ENCODE data around the gene POU1F1.
"Not testable (repeated sequence)": the region's sequence is repeated elsewhere in the genome, so short reads cannot be mapped to it uniquely, and the experiment has no call there.

POU1F1 gene

GRCh38 chr3:87250009-87250408 lies 26.4 kb downstream of the POU1F1 start:
- DNase-seq (ENCODE audit: low spot score) = no peak

DNA sequence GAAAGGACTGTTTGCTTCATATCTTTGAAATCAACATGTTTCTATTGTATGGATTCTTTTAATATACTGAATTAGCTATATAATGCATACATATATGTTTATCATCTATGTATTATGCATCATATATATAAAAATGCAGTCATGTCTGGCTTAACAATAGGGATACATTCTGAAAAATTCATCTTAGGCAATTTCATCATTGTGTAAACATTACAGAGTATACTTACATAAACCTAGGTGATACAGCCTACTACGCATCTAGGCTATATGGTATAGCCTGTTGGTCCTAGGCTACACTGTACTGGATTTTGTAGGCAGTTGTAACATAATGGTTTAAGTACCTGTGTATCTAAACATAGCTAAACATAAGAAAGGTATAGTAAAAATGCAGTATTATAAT lies 27.6 kb downstream of the POU1F1 start:
- no peak for DNase-seq (ENCODE audit: low spot score)

DNA sequence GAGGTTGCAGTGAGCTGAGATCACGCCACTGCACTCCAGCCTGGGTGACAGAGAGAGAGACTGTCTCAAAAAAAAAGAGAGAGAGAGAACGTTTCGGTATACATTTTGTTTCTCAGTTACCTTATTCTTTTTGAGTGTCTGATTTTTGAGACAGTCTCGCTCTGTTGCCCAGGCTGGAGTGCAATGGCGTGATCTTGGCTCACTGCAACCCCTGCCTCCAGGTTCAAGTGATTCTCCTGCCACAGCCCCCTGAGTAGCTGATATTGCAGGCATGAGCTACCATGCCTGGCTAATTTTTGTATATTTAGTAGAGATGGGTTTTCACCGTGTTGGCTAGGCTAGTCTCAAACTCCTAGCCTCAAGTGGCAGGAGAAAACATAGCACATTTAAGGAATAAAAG lies 28.2 kb downstream of the POU1F1 start:
- not testable (repeated sequence) for DNase-seq (ENCODE audit: low spot score)

- no peak for DNase-seq (ENCODE audit: low spot score)
Observed at GRCh38 chr3:87247430-87247773, 29.0 kb downstream of the POU1F1 start.

GRCh38 chr3:87246662-87247429 lies 29.5 kb downstream of the POU1F1 start:
- no peak for DNase-seq (ENCODE audit: low spot score)

GRCh38 chr3:87236093-87236492 lies 40.3 kb downstream of the POU1F1 start:
- DNase-seq (ENCODE audit: low spot score) = no peak

- no peak for DNase-seq (ENCODE audit: low spot score)
Observed at GRCh38 chr3:87233805-87234204, 42.6 kb downstream of the POU1F1 start.

- DNase-seq (ENCODE audit: low spot score) = no peak
Observed at GRCh38 chr3:87229113-87229512, 47.3 kb downstream of the POU1F1 start.

GRCh38 chr3:87228316-87228715 lies 48.1 kb downstream of the POU1F1 start:
- no peak for DNase-seq (ENCODE audit: low spot score)

DNA sequence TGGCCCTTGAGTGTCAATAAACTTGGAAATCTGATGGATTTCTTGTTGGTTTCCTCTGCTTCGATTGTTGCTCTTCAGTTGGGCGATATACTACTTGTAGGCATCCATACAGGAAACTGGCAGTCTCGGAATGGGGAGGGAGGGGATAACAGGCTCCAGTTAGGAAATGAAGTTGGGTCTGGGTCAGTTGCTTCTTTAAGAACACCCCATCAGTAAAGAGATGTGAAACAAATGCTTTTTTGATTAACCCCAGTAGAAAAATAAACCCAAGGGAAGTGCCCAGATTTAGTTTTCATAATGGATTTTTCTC lies 48.6 kb downstream of the POU1F1 start:
- DNase-seq (ENCODE audit: low spot score) = no peak

DNA sequence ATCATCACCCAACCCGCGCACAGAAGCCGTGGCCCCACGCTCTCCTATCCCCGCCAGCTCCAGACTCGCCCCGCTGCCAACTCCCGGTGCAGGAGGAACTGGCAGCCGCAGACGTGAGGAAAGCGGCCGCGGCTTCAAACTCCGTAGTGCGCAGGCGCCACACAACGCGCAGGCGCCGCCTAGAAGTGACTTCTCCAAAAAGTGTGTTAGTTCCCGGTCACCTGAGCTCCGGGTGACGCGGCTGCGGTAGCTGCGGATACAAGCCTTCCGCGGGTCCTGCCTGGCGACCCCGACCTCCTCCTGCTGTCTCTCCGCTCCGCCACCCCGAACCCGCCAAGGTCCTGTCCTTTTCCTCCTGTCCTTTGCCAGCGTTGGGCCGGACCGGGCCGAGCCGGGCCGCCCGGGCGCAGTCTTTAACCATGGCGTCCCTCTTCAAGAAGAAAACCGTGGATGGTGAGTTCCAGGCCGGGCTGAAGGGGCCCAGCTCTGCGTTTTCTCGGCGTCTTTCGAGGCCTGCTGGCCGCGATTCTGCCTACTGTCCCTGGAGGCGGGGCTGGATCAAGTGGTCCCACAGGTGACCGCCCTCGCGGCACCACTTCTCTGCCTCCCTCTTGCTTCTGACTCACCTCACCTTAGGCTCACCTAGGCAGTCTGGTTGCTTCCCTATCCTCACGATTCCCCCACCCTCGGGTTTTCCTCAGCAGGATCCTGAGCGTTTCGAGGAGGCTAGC lies 49.1 kb downstream of the POU1F1 start, which contains the start of gene CHMP2B:
Gene CHMP2B (plus strand): TSS at position 206 of the 731 bp plus-strand sequence. CDS start 214 bp downstream, at position 420.
- DNase-seq (ENCODE audit: low spot score) = peak; percentile 90

DNA sequence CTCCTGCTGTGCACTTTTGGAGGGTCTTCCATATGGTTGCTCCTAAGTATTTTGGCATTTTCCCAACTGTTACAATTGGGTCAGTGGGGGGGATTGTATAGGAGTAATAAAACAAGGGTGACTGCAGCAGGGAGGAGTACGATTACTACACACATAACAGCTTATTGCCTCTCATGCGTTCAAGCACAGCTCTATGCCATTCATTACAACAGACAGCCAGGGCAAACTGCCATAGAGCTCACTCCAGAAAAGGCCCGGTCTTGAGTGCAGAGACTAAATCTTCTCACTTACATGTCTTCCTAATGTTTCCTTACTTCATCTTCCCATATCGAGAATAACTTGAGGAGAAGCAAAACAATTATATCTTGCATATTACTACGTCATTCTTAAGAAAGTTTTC lies 50.7 kb downstream of the POU1F1 start:
- DNase-seq (ENCODE audit: low spot score) = no peak

GRCh38 chr3:87219611-87220010 lies 56.8 kb downstream of the POU1F1 start:
- no peak for DNase-seq (ENCODE audit: low spot score)

DNA sequence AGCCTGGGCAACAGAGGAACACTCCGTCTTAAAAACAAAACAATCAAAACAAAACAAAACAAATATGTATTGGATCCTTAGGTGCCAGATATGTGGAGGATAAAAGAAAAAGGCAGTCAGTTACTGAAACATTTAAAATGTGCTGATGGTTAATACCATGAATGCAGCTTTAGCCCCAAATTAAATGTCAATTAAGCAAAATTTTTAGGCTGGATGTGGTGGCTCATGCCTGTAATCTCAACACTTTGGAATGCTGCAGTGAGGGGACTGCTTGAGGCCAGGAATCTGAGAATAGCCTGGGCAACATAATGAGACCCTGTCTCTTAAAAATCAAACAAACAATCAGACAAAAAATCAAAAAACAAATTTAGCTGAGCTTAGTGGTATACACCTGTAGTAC lies 57.8 kb downstream of the POU1F1 start:
- DNase-seq (ENCODE audit: low spot score) = no peak

Data from hematopoietic multipotent progenitor cell treated with erythropoietin and hydrocortisone succinate and interleukin-3 and kit ligand, for 15 days (in vitro differentiated cells).